Upper lobe of left lung (tissue), 4 donors: Measurements from ENCODE around the gene DGKI.

Experiments used
- POLR2A ChIP-seq, 4 donors: fragments of 450-650 bp; IDR thresholded peaks; one replicate each; pipeline ENCODE4 v1.5.1; 2016 to 2017; ENCODE audit warnings: antibody characterized with exemption in 4 of 4, mild to moderate bottlenecking in 2 of 4
- TF ChIP-seq, protein P1 (sequence below), 6 experiments: fragments of 450-650 bp in 4 of 6; fragments of 200-600 bp in 2 of 6; sonication (generic) in 2 of 6; IDR thresholded peaks; one replicate each; pipeline ENCODE4 v1.5.1; 2016 to 2019; ENCODE audit warnings: antibody characterized with exemption in 6 of 6

DNA sequence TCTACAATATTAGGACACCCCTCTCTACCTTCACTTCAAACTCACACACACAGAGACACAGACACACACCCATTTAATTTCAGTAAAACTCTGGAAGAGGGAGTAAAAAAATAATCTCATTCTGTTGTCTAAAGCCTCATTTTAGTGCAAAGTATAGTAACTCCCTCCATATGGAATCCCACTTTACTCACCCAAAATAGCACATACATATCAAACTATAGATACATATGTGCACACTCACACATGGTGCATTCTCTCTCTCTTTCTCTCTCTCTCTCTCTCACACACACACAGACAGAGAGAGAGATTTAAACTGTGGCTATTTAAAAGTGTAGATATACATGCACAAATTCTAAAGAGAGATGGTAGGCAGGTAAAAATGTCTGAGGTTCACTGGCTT lies 323.6 kb downstream of the DGKI start:
- TF ChIP-seq, protein P1, sequence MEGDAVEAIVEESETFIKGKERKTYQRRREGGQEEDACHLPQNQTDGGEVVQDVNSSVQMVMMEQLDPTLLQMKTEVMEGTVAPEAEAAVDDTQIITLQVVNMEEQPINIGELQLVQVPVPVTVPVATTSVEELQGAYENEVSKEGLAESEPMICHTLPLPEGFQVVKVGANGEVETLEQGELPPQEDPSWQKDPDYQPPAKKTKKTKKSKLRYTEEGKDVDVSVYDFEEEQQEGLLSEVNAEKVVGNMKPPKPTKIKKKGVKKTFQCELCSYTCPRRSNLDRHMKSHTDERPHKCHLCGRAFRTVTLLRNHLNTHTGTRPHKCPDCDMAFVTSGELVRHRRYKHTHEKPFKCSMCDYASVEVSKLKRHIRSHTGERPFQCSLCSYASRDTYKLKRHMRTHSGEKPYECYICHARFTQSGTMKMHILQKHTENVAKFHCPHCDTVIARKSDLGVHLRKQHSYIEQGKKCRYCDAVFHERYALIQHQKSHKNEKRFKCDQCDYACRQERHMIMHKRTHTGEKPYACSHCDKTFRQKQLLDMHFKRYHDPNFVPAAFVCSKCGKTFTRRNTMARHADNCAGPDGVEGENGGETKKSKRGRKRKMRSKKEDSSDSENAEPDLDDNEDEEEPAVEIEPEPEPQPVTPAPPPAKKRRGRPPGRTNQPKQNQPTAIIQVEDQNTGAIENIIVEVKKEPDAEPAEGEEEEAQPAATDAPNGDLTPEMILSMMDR (IDR thresholded peaks at IDR 0.05), result no peak
- TF ChIP-seq POLR2A (IDR thresholded peaks at IDR 0.05), result no peak
